Loucy (cell line): Measurements from ENCODE around the gene AHNAK2.

Source experiments
- EZH2phosphoT487 ChIP-seq: fragments of 200-600 bp; IDR thresholded peaks from 2 replicates; pipeline ENCODE4 v1.6.1; 2018; ENCODE audit warnings: antibody characterized with exemption, mild to moderate bottlenecking, moderate library complexity, borderline replicate concordance
- TF ChIP-seq, protein P1 (sequence below): fragments of 200-600 bp; sonication (generic); conservative IDR thresholded peaks from 2 replicates; pipeline ENCODE4 v1.5.1; 2014; ENCODE audit warnings: mild to moderate bottlenecking, antibody characterized with exemption, low read length

DNA sequence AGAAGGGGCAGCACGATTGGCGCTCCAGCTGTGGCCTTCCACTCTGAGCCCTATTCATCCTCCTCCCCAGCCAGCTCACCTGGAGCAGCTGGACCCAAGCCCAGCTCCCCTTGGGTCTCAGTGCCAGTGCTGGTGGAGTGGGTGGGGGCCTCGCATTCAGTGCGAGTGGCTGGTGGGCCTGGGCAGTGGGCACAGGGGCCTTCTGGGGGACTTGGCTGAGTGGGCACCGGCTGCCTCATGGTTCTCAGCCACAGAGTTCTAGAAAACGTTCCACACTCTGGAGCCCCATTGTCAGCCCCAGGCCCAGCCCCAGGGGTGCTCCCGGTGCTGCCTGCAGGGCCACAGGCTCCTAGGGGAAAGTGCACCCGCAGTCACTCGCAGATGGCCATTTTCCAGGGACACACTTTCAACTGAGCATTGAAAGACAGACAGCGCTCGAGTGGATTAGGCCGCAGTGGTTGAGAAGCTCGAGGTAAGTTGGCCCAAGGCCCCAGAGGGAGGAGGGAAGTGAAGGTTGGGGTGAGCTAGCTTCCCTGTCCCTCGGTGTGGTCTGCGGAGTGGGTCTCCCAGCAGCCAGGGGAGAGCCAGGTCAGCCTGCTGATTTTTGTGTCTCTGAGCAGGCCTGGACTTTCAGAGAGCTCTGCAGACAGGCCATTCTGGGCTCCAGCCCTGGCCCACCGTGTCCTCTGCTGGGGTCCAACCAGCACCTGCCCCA, 11.2 kb upstream of the AHNAK2 start:
- TF ChIP-seq, protein P1, sequence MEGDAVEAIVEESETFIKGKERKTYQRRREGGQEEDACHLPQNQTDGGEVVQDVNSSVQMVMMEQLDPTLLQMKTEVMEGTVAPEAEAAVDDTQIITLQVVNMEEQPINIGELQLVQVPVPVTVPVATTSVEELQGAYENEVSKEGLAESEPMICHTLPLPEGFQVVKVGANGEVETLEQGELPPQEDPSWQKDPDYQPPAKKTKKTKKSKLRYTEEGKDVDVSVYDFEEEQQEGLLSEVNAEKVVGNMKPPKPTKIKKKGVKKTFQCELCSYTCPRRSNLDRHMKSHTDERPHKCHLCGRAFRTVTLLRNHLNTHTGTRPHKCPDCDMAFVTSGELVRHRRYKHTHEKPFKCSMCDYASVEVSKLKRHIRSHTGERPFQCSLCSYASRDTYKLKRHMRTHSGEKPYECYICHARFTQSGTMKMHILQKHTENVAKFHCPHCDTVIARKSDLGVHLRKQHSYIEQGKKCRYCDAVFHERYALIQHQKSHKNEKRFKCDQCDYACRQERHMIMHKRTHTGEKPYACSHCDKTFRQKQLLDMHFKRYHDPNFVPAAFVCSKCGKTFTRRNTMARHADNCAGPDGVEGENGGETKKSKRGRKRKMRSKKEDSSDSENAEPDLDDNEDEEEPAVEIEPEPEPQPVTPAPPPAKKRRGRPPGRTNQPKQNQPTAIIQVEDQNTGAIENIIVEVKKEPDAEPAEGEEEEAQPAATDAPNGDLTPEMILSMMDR, result no peak
- no peak for TF ChIP-seq EZH2phosphoT487
